GM21367 (cell line): Measurements from ENCODE around the gene PTGFRN.

Experiments used
- ATAC-seq: cut with Tn5 transposase; IDR thresholded peaks from one replicate; pipeline ENCODE4 v1.9.1; 2021; ENCODE audit not compliant: unreplicated experiment

Gene PTGFRN

GRCh38 chr1:116887212-116887611, 22.5 kb upstream of the PTGFRN start:
- ATAC-seq: no peak

- ATAC-seq: no peak
Observed at GRCh38 chr1:116889380-116889779, 20.3 kb upstream of the PTGFRN start.

- no peak for ATAC-seq
Observed at GRCh38 chr1:116891396-116892079, 18.2 kb upstream of the PTGFRN start.

- no peak for ATAC-seq
Observed at GRCh38 chr1:116895073-116895472, 14.6 kb upstream of the PTGFRN start.

- no peak for ATAC-seq
Observed at GRCh38 chr1:116899529-116899928, 10.2 kb upstream of the PTGFRN start.

- ATAC-seq: no peak
Observed at GRCh38 chr1:116900471-116901365, 9.0 kb upstream of the PTGFRN start.

GRCh38 chr1:116902027-116902426, 7.7 kb upstream of the PTGFRN start:
- ATAC-seq: no peak

GRCh38 chr1:116902723-116903383, 6.9 kb upstream of the PTGFRN start:
- no peak for ATAC-seq

- ATAC-seq: no peak
Observed at GRCh38 chr1:116904791-116905320, 4.9 kb upstream of the PTGFRN start.

- no peak for ATAC-seq
Observed at GRCh38 chr1:116906812-116907211, 2.9 kb upstream of the PTGFRN start.

- ATAC-seq: no peak
Observed at GRCh38 chr1:116907351-116907750, 2.4 kb upstream of the PTGFRN start.

GRCh38 chr1:116908266-116908665, 1.4 kb upstream of the PTGFRN start:
- ATAC-seq: no peak

- ATAC-seq: no peak
Observed at GRCh38 chr1:116908820-116909511, 750 bp upstream of the PTGFRN start.

GRCh38 chr1:116910379-116911187, 867 bp downstream of the PTGFRN start:
- no peak for ATAC-seq

GRCh38 chr1:116911188-116911553, 1.5 kb downstream of the PTGFRN start:
- no peak for ATAC-seq

- no peak for ATAC-seq
Observed at GRCh38 chr1:116911779-116912469, 2.2 kb downstream of the PTGFRN start.

- no peak for ATAC-seq
Observed at GRCh38 chr1:116912846-116913245, 3.1 kb downstream of the PTGFRN start.

- no peak for ATAC-seq
Observed at GRCh38 chr1:116913941-116914340, 4.2 kb downstream of the PTGFRN start.

- no peak for ATAC-seq
Observed at GRCh38 chr1:116914667-116915066, 5.0 kb downstream of the PTGFRN start.
